Measurements from ENCODE around the gene PREX1. TPM values are rescaled to one million over a fixed set of nuclear protein-coding genes. Genes with fewer than 3 reads are reported as not detected.

Gene PREX1
- polyA plus RNA-seq, 12 donors = 14.1 to 28.3 (median 19.9) TPM; not detected in 1

DNA sequence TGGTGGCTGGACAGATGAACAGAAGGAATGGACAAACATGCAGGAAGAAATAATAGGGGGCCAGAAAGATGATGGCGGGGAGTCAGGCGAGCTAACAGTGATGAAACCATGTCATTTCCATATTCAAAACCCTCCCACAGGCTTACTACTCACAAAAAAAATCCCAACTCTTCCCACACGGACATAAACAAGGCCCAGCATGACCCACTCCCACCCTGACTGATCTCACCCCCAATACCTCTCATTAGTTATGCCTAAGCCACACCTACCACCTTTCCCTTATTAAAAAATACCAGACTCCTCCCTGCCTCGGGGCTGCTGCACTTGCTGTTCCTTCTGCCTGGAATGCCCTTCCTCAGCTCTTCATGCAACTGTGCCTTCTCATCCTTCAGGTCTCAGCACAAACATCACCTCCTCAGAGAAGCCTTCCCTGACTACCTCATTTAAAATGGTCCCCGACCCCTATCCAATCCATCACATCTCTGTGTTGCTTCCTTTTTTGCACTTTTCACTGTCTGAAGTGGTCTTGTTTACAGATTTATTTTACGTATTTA lies 145.8 kb downstream of the PREX1 start:
- no peak for DNase-seq

DNA sequence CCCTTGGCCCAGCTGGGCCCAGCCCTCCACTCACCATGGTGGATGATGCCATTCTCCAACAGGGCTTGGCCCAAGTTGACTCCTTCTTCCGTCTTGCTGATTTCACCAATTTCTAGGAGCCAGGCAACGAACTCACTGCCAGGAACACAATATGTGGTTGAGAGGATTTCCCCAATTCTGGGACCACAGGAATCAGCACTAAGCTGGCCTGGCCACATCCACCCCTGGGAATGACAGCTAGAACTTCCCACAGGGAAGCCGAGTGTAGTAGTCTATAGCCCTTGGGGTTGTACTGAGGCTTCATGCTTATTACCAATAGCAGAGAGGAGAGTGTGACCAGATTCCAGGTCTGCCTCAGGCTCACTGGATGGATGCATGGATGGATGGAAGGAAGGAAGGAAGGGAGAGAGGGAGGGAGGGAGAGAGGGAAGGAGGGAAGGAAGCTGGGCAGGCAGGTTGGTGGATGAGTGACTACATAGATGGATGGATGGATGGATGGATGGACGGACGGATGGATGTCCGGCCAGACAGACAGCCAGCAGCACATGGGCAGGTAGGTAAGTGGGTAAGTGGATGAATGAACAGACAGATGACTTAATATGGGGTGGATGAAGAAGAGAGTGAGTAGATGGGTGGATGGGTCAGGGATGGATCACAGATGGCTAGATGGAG lies 146.5 kb downstream of the PREX1 start:
- no peak for DNase-seq

DNA sequence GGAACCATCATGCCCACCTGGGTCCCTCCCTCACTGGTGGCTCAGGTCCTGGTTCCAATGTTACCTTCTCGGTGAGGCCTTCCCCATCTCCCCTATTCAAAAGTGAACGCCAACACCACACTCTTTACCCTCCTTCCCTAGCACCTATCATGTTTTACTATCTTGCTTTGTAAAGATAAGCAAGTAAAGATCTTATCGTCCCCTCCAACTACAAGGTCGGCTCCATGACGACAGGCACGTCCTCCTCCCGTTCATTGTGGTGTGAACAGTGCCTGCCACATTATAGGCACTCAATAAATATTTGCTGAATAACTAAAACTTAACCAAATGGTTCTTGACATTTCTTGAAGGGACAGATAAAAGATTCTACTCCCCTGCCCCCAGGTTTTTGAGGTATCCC lies 147.1 kb downstream of the PREX1 start:
- no peak for DNase-seq

DNA sequence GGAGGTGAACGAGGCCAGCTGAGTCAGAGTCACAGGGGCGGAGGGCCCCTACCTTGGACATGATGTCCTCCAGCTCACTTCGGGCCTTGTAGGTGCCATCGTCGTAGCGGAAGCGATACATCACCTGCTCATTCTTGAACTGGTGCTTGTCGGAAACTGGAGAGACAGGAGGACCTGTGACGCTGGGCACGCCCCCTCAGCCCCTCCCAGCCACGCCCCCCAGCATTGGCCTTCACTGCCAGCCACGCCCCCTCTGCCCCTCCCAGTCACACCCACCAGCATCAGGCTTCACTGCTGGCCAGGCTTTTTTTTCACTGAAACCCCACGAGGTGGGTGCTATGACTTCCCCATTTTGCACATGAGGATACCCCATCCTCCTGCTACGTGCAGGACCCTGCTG lies 148.2 kb downstream of the PREX1 start:
- DNase-seq = no peak

DNA sequence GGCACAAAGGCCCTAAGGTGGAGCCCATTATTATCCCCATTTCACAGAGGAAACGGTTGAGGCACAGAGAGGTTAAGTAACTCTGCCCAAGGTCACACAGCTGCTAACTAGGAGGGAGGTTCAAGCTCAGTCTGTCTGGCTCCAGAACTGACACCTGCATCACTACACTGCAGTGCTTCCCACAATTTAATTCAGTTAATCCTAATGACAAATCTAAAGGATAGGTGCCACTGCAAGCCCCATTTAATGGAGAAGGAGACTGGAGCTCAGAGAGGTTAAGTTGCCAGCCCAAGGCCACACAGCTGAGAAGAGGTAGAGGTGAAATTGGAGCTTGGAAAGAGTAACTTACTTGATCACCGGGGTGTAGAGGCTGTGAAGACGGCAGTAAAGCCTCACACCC lies 148.8 kb downstream of the PREX1 start:
- DNase-seq = no peak

DNA sequence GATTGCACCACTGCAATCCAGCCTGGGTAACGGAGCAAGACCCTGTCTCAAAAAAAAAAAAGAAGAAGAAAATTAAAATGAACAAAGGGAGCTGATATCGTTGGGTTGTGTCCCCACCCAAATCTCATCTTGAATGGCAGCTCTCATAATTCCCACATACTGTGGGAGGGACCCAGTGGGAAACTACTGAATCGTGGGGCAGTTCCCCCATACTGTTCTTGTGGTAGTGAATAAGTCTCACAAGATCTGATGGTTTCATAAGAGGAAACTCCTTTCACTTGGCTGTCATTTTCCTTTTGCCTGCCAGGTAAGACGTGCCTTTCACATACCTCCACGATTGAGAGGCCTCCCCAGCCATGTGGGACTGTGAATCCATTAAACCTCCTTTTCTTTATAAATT lies 149.4 kb downstream of the PREX1 start:
- DNase-seq = no peak

DNA sequence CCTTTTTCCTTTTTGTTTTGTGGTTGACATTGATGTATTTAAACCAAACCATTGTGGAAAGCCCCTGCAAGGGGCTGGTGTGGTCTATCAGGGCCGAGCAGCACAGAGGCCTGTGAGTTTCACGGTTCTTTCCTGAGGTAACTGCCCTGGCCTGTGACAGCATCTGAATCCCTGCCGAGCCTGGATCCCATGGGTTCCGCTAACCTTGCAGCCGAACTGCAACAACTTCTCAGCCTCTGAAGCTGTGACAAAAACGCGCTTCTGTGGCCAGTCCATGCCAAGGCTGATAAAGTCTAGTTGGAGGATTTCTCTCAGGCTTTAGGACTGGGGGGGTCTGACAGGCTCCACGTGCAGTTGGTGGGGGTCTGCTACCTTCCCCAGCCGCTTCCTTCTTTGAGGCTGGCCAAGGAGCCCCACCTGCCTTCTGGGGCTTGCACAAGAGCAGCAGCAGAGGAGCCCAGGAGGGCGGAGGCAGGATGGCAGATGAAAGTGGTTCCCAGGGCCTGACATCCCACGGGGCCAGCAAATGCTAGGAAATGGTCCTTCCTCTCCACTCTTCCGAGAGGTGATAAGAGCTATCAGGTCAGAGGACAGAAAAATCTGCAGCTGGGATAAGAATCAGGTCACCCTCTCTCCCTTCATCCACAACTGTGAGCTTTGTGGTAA lies 150.9 kb downstream of the PREX1 start:
- DNase-seq = no peak

DNA sequence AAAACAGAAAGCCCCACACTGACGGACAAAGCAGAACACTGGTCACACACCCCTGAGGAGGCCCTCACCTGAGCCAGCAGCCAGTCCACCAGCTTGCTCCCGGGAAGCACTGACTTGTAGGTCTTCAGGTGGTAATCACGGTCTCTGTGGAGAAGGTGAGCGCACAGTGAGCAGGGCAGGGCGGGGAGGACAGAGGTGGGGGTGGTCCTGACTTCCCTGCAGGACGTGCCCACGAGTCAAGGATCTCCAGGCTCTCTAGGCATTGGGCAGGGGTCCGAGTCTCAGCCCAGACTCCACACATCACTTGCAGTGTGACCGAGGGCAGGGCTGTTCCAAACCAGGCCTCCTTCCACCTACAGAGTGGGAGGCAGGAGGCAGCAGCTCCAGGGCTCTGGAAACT lies 151.7 kb downstream of the PREX1 start:
- DNase-seq = no peak

DNA sequence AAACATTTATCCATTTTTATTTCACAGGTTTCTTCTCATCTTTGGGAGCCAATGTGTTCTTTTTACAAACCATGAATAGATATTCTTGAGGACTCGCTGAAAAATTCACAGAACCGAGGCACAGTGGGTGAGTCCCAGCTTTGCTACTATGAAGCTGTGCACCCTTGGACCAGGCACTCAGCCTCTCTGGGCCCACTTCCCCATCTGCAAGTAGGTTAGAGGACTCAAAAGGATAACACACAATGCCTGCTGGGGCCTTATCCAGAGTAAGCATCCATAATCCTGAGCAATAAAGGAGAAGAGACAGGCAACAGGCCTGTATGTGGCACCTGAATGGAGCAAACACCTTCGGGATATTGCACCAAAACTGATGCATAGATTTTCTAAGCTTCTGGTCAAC lies 153.3 kb downstream of the PREX1 start:
- no peak for DNase-seq

DNA sequence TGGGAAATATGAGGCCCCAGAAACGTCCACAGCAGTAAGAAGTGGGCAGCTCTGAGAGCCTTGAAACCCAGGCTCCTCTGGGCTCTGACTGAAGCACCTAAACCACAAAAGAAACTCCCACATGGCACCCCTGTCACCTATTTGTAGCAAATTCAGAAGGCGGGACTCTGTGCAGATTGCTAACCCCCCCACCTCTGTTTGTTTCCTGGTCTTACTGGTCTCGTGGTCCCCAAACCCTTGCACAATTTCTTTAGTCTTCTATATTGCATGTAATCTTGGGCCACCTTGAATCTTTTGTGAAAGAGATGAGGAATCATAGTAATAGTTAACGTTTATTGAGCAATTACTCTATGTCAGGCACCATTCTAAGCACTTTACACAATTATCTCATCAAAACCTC lies 154.3 kb downstream of the PREX1 start:
- no peak for DNase-seq

DNA sequence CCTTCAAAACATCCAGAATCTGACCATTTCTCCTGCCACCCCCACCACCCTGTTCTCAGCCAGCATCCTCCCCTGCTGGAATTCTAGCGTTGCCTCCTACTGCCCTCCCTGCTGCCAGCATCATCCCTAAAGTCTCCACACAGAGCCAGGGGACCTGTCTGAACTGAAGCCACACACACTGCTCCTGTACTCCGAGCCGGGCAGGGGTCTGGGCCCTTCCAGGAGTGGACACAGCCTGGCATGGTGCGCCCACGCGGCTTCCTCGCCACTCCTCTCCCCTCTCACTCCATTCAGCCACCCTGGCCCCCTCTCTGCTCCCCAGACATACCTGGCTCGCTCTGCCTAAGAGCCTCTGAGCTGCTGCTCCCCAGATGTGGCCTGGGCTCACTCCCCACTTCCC lies 155.5 kb downstream of the PREX1 start:
- DNase-seq = no peak

DNA sequence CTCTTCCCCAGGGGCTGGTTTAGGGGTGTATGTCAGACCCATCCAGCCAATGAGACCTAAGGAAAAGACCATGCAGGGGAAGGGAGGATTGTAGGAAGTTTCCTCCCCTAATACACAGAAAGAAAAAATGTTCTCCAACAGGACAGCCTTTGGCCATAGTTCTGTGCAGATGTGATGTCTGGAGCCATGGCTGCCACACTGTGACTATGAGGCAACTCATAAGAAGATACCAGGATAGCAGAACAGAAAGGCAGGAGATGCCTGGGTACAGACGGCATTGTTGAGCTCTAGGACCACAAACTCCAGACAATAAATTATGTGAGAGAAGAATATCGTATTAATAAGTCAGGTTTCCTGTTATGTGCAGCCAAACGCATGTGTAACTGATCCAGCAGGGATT lies 156.7 kb downstream of the PREX1 start:
- DNase-seq = no peak

DNA sequence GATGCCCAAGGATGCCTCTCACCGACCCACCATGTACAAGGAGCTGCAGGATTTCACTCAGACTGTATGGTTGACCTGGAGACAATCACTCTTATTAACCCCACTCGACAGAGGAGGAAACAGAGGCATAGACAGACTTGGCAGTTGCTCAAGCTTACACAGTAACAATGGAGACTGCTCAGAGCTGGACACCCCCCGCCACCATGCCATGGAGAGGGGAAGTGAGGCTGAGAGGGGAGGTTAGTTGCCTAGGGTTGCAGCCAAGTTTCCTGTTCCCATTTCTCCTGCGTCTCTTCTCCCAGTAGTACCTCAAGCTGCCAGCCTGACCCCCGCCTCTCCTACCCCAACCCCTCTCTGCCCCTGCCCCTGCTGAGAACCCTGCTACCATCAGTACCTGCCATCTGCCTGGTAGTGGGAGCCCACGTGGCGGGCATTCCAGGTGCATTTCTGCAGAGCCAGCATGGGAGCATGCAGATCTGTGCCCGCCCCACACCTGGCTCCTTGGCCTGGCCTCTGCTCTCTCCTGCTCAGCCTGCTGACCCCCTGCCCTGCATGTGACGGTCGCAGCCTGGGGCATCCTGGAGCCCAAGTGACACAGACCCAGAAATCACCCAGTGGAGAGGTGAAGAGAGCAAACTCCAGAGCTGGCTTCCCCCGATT lies 157.7 kb downstream of the PREX1 start:
- DNase-seq = no peak

DNA sequence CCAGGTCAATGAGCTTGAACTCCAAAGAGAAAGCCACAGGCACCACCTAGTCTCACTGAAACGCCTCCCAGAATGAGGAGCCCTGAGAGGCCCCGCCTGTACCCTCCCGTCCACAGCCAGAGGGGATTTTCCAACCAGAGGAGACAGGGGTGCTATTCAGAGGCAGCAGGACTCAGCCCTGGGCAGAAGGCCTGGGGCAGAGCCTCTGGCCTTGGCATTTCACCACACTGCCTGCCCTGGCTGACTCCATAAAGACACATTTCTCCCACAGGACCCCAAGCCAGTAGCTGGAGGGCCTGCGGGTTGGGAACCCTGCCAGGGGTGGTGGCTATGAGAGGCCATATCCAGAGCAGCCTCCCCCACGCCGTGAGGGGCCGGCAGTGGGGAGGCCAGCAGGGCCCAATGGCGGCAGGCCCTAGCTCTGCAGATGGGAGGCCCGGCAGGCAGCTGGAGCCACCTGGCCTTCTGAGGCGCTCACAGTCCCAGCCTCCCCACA lies 159.3 kb downstream of the PREX1 start:
- DNase-seq = peak; percentile 25

DNA sequence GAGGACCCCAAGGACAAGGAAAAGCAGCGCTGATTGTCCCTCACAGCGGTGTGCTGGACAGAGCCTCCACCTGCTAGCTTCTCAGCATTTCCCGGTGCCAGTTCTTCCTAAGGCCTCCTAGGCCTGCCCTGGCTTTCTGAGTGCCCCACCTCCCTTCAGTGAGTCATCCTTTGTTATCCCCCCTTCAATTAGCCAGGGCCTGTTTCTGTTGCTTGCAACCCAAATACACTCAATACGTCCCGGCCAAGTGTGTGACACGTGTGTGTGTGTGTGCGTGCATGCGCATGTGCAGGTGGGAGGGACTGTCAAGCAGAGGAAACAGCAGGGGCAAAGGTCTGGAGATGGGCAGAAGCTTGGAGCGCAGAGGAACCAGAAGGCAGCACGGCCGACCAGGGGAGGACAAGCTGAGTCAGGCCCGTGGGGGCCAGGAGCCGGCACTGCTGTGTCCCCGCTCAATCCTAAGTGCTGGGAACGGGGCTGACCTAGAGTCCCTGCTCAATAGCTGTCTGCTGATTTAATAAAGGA lies 159.8 kb downstream of the PREX1 start:
- DNase-seq = no peak

DNA sequence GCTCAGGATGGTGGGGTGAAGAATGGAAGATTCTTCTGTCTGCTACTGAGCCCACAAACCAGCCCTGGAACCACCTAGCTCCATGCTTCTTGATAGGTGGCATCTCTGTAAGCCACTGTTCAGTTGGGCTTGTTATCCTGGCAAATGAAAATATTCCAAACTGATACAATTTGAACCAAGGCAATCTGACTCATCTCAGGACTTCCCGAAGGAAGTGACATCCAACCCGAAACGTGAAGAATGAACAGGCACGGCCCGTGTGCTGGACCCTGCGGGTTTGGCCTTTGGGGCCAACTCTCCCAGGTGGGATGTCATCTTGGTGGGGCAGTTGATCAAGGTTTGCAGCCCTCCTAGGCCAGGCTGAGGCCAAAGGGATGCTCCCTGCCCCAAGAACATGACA lies 160.3 kb downstream of the PREX1 start:
- DNase-seq = no peak

DNA sequence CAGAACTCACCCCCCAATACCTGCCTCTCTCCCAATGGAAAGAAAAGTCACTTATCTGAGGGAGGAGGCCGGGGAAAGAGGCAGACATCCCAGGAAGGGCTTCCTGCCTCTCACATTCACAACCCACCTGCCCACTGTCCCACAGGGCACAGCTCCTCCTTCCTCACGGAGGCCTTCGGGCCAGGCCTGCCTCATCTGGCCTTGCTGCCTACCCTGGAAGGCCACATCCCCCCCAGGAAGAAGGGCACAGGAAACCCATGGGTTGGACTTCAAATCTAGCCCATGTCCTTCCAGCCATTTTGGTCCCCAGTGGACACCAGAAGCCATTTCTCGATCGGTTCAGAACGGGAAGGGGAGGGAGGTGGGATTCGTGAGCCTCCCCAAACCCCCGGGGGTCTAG lies 162.0 kb downstream of the PREX1 start:
- DNase-seq = no peak

DNA sequence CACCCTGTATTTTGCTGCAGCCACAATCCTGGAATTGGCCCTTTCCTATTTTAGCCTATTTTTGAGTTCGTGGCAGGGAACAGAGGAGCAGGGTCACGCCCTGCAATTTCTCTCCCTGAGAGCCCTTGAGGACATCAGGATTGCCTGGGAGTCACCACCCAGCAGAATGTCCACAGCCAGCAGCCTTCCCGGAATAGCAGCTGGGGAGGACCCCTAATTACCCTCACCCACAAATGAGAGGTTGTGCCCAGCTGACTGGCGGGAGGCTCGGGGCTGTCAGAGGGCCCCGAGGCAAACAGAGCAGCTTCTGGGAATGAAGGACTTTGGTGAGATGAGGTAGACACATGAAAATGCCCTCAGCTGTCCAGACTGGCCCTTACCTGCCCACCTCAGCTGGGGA lies 165.1 kb downstream of the PREX1 start:
- no peak for DNase-seq

DNA sequence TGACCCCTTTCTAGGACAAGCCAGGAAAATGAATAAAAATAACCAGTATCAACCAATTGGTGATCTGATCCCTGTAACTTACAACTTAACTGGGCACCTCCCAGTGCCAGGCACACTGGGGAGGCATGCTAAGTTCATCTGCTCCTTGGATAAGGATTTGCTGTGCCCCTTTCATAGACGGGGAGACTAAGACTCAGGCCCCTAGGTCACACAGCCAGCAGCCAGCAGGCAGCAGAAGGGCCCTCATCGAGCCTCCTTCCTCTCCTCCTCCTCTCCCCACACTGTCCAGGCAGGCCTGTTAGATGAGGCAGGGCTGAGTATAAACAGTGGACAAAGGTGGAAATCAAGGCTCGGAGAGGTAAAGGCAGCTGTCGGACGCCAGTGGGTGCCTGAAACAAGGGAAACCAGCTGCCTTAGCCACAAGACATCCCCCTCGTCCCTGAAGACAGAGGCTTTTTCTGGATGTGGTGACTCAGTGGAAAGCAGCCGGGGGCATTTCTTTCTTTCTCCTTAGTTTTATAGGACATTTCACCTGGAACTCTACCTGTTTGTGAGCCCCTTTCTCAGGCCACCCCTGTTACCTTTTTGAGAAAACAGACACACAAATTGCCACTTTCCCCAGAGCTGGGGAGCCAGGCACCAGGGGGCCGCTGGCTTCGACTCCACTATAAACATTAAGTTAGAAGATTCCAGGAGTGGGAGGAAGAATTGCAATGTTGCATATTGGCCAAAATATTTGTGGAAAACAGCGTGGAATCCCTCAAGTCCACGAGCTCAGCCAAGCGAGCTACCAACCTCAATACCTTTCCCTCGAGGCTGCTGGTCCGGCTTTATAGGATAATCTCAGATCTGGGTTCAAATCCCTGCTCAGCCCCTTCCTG lies 166.0 kb downstream of the PREX1 start:
- no peak for DNase-seq

DNA sequence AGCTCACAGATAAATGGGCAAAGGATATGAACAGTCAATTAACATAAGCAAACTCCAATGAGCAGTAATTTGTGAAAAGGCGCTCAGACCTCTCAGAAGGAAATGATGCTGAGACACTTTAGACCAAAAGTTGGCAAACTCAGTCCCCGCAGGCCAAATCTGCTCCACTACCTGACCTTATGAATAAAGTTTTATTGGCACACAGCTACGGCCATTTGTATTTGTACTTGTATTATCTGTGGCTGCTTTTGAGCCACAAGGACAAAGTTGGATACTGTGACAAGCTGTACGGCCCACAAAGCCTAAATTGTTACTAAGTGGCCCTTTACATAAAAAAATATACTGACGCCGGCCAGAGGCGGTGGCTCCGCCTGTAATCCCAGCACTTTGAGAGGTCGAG lies 167.0 kb downstream of the PREX1 start:
- DNase-seq = no peak

DNA sequence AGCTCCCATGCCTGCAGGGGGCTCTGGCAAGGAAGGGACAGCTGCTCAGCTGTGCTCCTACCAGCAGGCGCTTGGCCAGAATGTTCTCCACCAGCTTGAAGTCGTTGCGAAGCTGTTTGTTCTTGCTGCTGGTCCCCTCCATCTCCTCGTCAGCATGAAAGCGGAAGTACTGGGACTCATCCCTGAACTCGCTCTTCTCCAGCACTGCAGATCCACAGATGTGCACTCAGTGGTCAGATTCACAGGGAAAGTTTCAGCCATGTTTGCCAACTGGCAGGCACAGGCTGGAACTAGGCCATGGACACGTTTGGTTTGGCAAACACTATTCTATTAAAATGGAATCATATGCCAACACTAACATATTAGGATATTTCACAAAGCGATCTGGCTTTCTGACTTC lies 167.9 kb downstream of the PREX1 start:
- DNase-seq = peak; percentile 20

DNA sequence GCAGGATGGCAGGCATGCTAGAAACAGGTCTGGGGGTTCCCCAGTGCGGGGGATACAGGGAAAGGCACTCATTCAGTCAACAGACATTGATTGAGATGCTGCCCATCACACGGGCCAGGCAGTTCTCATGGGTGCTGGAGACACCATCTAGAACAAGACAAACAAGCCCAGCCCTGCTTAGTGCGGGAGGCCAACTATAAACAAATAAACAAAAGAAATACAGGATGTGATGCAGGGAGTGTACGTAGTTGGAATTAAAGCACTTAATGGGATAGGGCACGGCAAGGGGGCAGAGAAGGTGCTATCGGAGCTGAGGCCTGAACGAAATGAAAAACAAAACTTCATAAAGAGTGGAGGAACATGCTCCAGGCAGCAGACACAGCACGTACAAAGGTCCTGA lies 169.3 kb downstream of the PREX1 start:
- no peak for DNase-seq

All from muscle of arm (tissue), 12 donors.